B cell (primary cell): Measurements from ENCODE around the gene RABGAP1L.

Source experiments
- CTCF ChIP-seq: fragments of 200-600 bp; IDR thresholded peaks from one replicate; pipeline ENCODE4 v1.8.0; 2022; ENCODE audit warnings: antibody characterized with exemption, mild to moderate bottlenecking
- EZH2 ChIP-seq: IDR thresholded peaks from 2 replicates; pipeline ENCODE4 v1.6.1; 2012; ENCODE audit warnings: borderline replicate concordance, low read depth, mild to moderate bottlenecking, moderate library complexity, low read length; ENCODE audit not compliant: insufficient read depth, poor library complexity, severe bottlenecking

GRCh38 chr1:174358344-174358743 lies 199.0 kb downstream of the RABGAP1L start:
- TF ChIP-seq CTCF, result no peak
- TF ChIP-seq EZH2, result no peak
